H9 (cell line): Measurements from ENCODE around the gene ANXA2. TPM values are rescaled to one million over a fixed set of nuclear protein-coding genes. Genes with fewer than 3 reads are reported as not detected.

Experiments
- DNase-seq: peaks from one replicate; pipeline ENCODE4 v3.0.0-alpha.2; 2017
- H2AFZ ChIP-seq: one replicate; pipeline ENCODE4 v1.6.1; 2013; ENCODE audit warnings: mild to moderate bottlenecking, low read length, control low read depth, moderate library complexity
- H2AK5ac ChIP-seq: 2 replicates; pipeline ENCODE4 v1.6.1; 2013; ENCODE audit warnings: low read length, control low read depth, mixed read lengths; ENCODE audit not compliant: insufficient read length
- H2BK120ac ChIP-seq: one replicate; pipeline ENCODE4 v1.6.1; 2013; ENCODE audit warnings: low read depth, mild to moderate bottlenecking, low read length, control low read depth, inconsistent platforms; ENCODE audit not compliant: poor library complexity, severe bottlenecking
- H2BK12ac ChIP-seq: 2 replicates; pipeline ENCODE4 v1.6.1; 2013; ENCODE audit warnings: low read length, control low read depth, mixed read lengths, low read depth; ENCODE audit not compliant: insufficient read length
- H2BK15ac ChIP-seq: 2 replicates; pipeline ENCODE4 v1.6.1; 2013; ENCODE audit warnings: low read depth, low read length, control low read depth
- H2BK20ac ChIP-seq: one replicate; pipeline ENCODE4 v1.6.1; 2013; ENCODE audit warnings: low read depth, mild to moderate bottlenecking, low read length, control low read depth, inconsistent platforms; ENCODE audit not compliant: poor library complexity, severe bottlenecking
- H2BK5ac ChIP-seq: 2 replicates; pipeline ENCODE4 v1.6.1; 2013; ENCODE audit warnings: low read length, control low read depth, mixed read lengths; ENCODE audit not compliant: insufficient read length
- H3K14ac ChIP-seq: 2 replicates; pipeline ENCODE4 v1.6.1; 2013; ENCODE audit warnings: low read length, control low read depth; ENCODE audit not compliant: insufficient read depth
- H3K18ac ChIP-seq: 2 replicates; pipeline ENCODE4 v1.6.1; 2013; ENCODE audit warnings: low read depth, mild to moderate bottlenecking, mixed read lengths, low read length, control low read depth; ENCODE audit not compliant: insufficient read length
- H3K23ac ChIP-seq: 2 replicates; pipeline ENCODE4 v1.6.1; 2013; ENCODE audit warnings: low read length, control low read depth, mixed read lengths, low read depth; ENCODE audit not compliant: insufficient read length
- H3K23me2 ChIP-seq: 2 replicates; pipeline ENCODE4 v1.6.1; 2013; ENCODE audit warnings: low read depth, mild to moderate bottlenecking, mixed read lengths, low read length, control low read depth; ENCODE audit not compliant: insufficient read length, poor library complexity, severe bottlenecking
- H3K27ac ChIP-seq: 2 replicates; pipeline ENCODE4 v1.5.1; 2013; ENCODE audit warnings: low read length, control low read depth, mixed read lengths, low read depth; ENCODE audit not compliant: insufficient read length
- H3K27me3 ChIP-seq: 2 replicates; pipeline ENCODE4 v1.6.1; 2013; ENCODE audit warnings: low read length, control low read depth, inconsistent platforms; ENCODE audit not compliant: insufficient read depth
- H3K4ac ChIP-seq: 2 replicates; pipeline ENCODE4 v1.6.1; 2013; ENCODE audit warnings: low read depth, mild to moderate bottlenecking, control low read depth, inconsistent platforms, low read length, moderate library complexity
- H3K4me1 ChIP-seq: 2 replicates; pipeline ENCODE4 v1.6.1; 2013; ENCODE audit warnings: low read length, control low read depth, inconsistent platforms; ENCODE audit not compliant: insufficient read depth
- H3K4me2 ChIP-seq: 2 replicates; pipeline ENCODE4 v1.6.1; 2013; ENCODE audit warnings: low read length, control low read depth, mixed read lengths; ENCODE audit not compliant: insufficient read length, insufficient read depth
- H3K56ac ChIP-seq: 2 replicates; pipeline ENCODE4 v1.6.1; 2013; ENCODE audit warnings: low read depth, mild to moderate bottlenecking, mixed read lengths, low read length, control low read depth; ENCODE audit not compliant: insufficient read length
- H3K79me1 ChIP-seq: 2 replicates; pipeline ENCODE4 v1.6.1; 2013; ENCODE audit warnings: low read depth, mild to moderate bottlenecking, moderate library complexity, low read length, control low read depth, inconsistent platforms; ENCODE audit not compliant: insufficient read depth, poor library complexity, severe bottlenecking
- H3K79me2 ChIP-seq: 2 replicates; pipeline ENCODE4 v1.6.1; 2013; ENCODE audit warnings: low read length, control low read depth, inconsistent platforms; ENCODE audit not compliant: insufficient read depth
- H3K9ac ChIP-seq: 2 replicates; pipeline ENCODE4 v1.6.1; 2013; ENCODE audit warnings: low read length, control low read depth, mixed read lengths; ENCODE audit not compliant: insufficient read length; ENCODE audit errors: extremely low read depth
- H3K9me3 ChIP-seq: one replicate; pipeline ENCODE4 v1.6.1; 2013; ENCODE audit warnings: low read depth, low read length, inconsistent platforms; ENCODE audit not compliant: control insufficient read depth
- H3T11ph ChIP-seq: one replicate; pipeline ENCODE4 v1.6.1; 2013; ENCODE audit warnings: mild to moderate bottlenecking, low read length, control low read depth, inconsistent platforms
- H4K20me1 ChIP-seq: one replicate; pipeline ENCODE4 v1.6.1; 2013; ENCODE audit not compliant: control insufficient read depth, insufficient read length, insufficient read depth
- H4K5ac ChIP-seq: 2 replicates; pipeline ENCODE4 v1.6.1; 2013; ENCODE audit warnings: low read depth, mild to moderate bottlenecking, mixed read lengths, low read length, control low read depth; ENCODE audit not compliant: insufficient read length
- H4K8ac ChIP-seq: replicated peaks from 2 replicates; pipeline ENCODE4 v1.6.1; 2013; ENCODE audit warnings: low read length, control low read depth, mixed read lengths, low read depth; ENCODE audit not compliant: insufficient read length
- H4K91ac ChIP-seq: 2 replicates; pipeline ENCODE4 v1.6.1; 2013; ENCODE audit warnings: low read depth, mild to moderate bottlenecking, moderate library complexity, mixed read lengths, low read length, control low read depth; ENCODE audit not compliant: insufficient read length
- H3K27ac Mint-ChIP-seq, 3 experiments: 2 replicates in 2 of 3; 3 replicates in 1 of 3; pipeline ENCODE4 v1.8.0; 2020 to 2021; ENCODE audit warnings: mixed read lengths in 3 of 3, mild to moderate bottlenecking in 1 of 3, moderate library complexity in 1 of 3
- H3K27me3 Mint-ChIP-seq: 2 replicates; pipeline ENCODE4 v1.8.0; 2021; ENCODE audit warnings: low read depth, mild to moderate bottlenecking, moderate library complexity, mixed read lengths
- H3K36me3 Mint-ChIP-seq, 3 experiments: 2 replicates in 2 of 3; 3 replicates in 1 of 3; pipeline ENCODE4 v1.8.0; 2020 to 2021; ENCODE audit warnings: low read depth in 3 of 3, mixed read lengths in 3 of 3; ENCODE audit not compliant: insufficient read depth in 1 of 3
- H3K4me1 Mint-ChIP-seq, 2 experiments: 2 replicates each; pipeline ENCODE4 v1.8.0; 2020; ENCODE audit warnings: mixed read lengths in 2 of 2
- H3K4me3 Mint-ChIP-seq, 2 experiments: 2 replicates in 1 of 2; 3 replicates in 1 of 2; pipeline ENCODE4 v1.8.0; 2020 to 2021; ENCODE audit warnings: mild to moderate bottlenecking in 2 of 2, mixed read lengths in 2 of 2, moderate library complexity in 1 of 2
- H3K9me3 Mint-ChIP-seq, 2 experiments: 2 replicates in 1 of 2; 3 replicates in 1 of 2; pipeline ENCODE4 v1.8.0; 2020; ENCODE audit warnings: mild to moderate bottlenecking in 2 of 2, mixed read lengths in 2 of 2, moderate library complexity in 1 of 2
- WGBS: extraction: QIAGEN DNeasy Blood & Tissue Kit; methylation state at CpG from one replicate; pipeline ENCODE4 v1.1.7; 2013; ENCODE audit warnings: missing lambda C conversion rate, low lambda C conversion rate, mixed read lengths; ENCODE audit not compliant: insufficient read length; ENCODE audit errors: extremely low coverage; 5-methylcytosine and 5-hydroxymethylcytosine counted together
- total RNA-seq: library from RNA; stranded (reverse); gene quantifications from 2 replicates; pipeline ENCODE4 v1.2.1, GENCODE V29; 2021
- TF ChIP-seq, protein P1 (sequence below): fragments of 200-600 bp; sonication (generic); conservative IDR thresholded peaks from 3 replicates; pipeline ENCODE4 v1.8.0; 2021; ENCODE audit warnings: antibody characterized with exemption, mild to moderate bottlenecking

The ANXA2 gene
- total RNA-seq, 1 experiment from 2014 or later = 126 TPM

DNA sequence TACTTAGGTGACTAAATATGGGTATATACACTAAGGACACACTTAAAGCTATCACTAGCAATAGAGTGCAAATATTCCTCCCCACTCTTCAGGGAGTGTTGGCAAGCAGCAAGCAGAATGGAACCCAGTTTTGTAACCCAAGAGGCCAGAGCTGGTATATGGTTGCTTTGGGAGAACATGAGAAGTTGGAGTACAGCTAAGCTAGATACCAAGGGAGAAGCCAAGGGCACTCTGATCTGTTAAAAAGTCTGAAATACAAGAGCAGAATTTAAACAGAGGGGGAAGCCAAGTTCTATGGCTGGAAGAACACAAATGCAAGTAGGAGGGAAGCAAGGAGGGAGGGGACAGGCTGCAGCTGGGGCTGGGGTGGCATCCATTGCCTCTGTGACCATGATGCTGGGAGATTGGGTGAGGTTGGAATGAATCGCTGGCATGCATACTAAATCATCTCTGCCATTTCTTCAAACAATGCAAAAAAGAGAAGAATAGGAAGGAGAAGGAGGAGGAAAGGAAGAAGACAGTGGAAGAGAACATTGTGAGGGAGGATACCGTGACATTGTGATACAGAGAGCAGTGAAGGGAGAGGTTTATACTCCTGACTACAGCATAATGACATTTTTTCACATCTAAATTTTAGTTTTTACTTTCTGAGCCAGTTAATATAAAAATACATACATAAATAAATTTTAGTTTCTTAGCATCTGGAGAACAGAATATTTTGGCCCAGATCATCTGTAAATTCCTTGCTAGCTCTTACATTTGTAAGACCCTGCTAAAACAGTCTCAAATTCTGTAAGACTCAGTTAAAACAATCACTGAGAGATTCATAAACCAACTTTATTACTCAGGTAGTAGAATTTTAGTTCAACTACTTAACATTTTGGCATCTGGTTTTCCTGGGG, 9.0 kb upstream of the ANXA2 start:
- H3K23ac ChIP-seq = no peak overlapping the region
- no peaks in the 10 kb centered on the region for H3K79me2 ChIP-seq
- H3K27ac ChIP-seq = no peak overlapping the region
- no peak overlapping the region for H4K91ac ChIP-seq
- Mint-ChIP-seq H3K4me1 (peaks cover 5 to 9% of the 10 kb centered on the region in 2 experiments), H3K9me3 (no peaks in the 10 kb centered on the region), H3K36me3 (no peaks in the 10 kb centered on the region), H3K27ac (no peak overlapping the region), H3K4me3 (no peak overlapping the region), H3K27me3 (no peaks in the 10 kb centered on the region; the same call in 1 of the 2 replicates)
- H3T11ph ChIP-seq = no peak overlapping the region
- H4K5ac ChIP-seq = no peak overlapping the region
- H3K4me2 ChIP-seq = no peak overlapping the region
- no peaks in the 10 kb centered on the region for H3K79me1 ChIP-seq
- H3K56ac ChIP-seq = no peak overlapping the region
- H3K4ac ChIP-seq = no peak overlapping the region
- H2AK5ac ChIP-seq = no peak overlapping the region
- no peak overlapping the region for H2BK15ac ChIP-seq
- no peaks in the 10 kb centered on the region for H3K27me3 ChIP-seq
- no peak overlapping the region for H2AFZ ChIP-seq
- no peak overlapping the region for H2BK120ac ChIP-seq
- WGBS = no CpG with 5 or more reads among the region's 2 CpGs
- no peaks in the 10 kb centered on the region for H4K20me1 ChIP-seq
- TF ChIP-seq, protein P1, sequence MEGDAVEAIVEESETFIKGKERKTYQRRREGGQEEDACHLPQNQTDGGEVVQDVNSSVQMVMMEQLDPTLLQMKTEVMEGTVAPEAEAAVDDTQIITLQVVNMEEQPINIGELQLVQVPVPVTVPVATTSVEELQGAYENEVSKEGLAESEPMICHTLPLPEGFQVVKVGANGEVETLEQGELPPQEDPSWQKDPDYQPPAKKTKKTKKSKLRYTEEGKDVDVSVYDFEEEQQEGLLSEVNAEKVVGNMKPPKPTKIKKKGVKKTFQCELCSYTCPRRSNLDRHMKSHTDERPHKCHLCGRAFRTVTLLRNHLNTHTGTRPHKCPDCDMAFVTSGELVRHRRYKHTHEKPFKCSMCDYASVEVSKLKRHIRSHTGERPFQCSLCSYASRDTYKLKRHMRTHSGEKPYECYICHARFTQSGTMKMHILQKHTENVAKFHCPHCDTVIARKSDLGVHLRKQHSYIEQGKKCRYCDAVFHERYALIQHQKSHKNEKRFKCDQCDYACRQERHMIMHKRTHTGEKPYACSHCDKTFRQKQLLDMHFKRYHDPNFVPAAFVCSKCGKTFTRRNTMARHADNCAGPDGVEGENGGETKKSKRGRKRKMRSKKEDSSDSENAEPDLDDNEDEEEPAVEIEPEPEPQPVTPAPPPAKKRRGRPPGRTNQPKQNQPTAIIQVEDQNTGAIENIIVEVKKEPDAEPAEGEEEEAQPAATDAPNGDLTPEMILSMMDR = no peak
- no peak for DNase-seq
- no peak overlapping the region for H4K8ac ChIP-seq
- H3K14ac ChIP-seq = no peak overlapping the region
- no peaks in the 10 kb centered on the region for H3K23me2 ChIP-seq
- H3K18ac ChIP-seq = no peak overlapping the region
- H2BK5ac ChIP-seq = no peak overlapping the region
- no peak overlapping the region for H2BK20ac ChIP-seq
- no peak overlapping the region for H2BK12ac ChIP-seq
- no peaks in the 10 kb centered on the region for H3K9me3 ChIP-seq
- H3K9ac ChIP-seq = no peak overlapping the region
- no peaks in the 10 kb centered on the region for H3K4me1 ChIP-seq
